ENCODE results near the gene HOMER1. TPM values are rescaled to one million over a fixed set of nuclear protein-coding genes. Genes with fewer than 3 reads are reported as not detected.

Gene HOMER1
- polyA plus RNA-seq, 1 donor from 2014 or later = 30.6 TPM

DNA sequence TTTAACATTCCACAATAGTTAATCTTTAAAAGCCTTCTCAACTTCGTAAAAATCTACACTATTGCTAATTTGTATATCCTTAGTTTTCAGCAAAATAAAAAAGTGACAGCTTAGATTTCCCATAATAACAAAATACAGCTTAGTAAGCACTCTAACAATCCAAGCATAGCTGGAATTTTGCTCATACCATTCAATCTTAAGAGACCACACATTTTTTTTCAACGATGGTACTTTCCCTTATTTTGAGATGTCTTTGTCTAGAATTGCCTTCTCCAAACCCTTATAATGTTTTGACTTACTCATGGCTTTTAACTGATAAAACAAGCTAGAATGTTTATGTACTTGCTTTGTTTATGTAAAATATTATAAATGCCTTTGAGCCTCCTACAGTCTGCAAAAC is 65.6 kb downstream of the HOMER1 start:
- H3K27ac ChIP-seq (ENCODE audit: low read length) = no peak overlapping the region
- H3K36me3 ChIP-seq (ENCODE audit: insufficient read depth, low read length) = peaks cover 6% of the 10 kb centered on the region
- H3K4me3 ChIP-seq (ENCODE audit: low read length) = no peak overlapping the region
- no peaks in the 10 kb centered on the region for H4K20me1 ChIP-seq (ENCODE audit: insufficient read depth)
- H3F3A ChIP-seq (ENCODE audit: insufficient read depth, low read length, poor library complexity, severe bottlenecking) = no peaks in the 10 kb centered on the region
- H3K4me2 ChIP-seq (ENCODE audit: low read length) = no peak overlapping the region
- no peak overlapping the region for H2AFZ ChIP-seq (ENCODE audit: low read depth, low read length)
- H3K9me3 ChIP-seq (ENCODE audit: low read length) = no peaks in the 10 kb centered on the region
- no peaks in the 10 kb centered on the region for H3K9me2 ChIP-seq (ENCODE audit: insufficient read depth, low read length)
- no peaks in the 10 kb centered on the region for H3K27me3 ChIP-seq (ENCODE audit: insufficient read depth, low read depth, low read length)
- H3K9ac ChIP-seq (ENCODE audit: low read length) = no peak overlapping the region
- no peaks in the 10 kb centered on the region for H3K79me2 ChIP-seq (replicated peaks; ENCODE audit: insufficient read depth, low read length)
- TF ChIP-seq, protein P1, sequence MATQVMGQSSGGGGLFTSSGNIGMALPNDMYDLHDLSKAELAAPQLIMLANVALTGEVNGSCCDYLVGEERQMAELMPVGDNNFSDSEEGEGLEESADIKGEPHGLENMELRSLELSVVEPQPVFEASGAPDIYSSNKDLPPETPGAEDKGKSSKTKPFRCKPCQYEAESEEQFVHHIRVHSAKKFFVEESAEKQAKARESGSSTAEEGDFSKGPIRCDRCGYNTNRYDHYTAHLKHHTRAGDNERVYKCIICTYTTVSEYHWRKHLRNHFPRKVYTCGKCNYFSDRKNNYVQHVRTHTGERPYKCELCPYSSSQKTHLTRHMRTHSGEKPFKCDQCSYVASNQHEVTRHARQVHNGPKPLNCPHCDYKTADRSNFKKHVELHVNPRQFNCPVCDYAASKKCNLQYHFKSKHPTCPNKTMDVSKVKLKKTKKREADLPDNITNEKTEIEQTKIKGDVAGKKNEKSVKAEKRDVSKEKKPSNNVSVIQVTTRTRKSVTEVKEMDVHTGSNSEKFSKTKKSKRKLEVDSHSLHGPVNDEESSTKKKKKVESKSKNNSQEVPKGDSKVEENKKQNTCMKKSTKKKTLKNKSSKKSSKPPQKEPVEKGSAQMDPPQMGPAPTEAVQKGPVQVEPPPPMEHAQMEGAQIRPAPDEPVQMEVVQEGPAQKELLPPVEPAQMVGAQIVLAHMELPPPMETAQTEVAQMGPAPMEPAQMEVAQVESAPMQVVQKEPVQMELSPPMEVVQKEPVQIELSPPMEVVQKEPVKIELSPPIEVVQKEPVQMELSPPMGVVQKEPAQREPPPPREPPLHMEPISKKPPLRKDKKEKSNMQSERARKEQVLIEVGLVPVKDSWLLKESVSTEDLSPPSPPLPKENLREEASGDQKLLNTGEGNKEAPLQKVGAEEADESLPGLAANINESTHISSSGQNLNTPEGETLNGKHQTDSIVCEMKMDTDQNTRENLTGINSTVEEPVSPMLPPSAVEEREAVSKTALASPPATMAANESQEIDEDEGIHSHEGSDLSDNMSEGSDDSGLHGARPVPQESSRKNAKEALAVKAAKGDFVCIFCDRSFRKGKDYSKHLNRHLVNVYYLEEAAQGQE (IDR thresholded peaks at IDR 0.05; ENCODE audit: borderline replicate concordance) = no peak
- TF ChIP-seq EZH2 (IDR thresholded peaks at IDR 0.05; ENCODE audit: borderline replicate concordance, insufficient read depth, low read length, poor library complexity, severe bottlenecking) = no peak
- TF ChIP-seq POLR2AphosphoS5 (IDR thresholded peaks at IDR 0.05) = no peak
- no peak for TF ChIP-seq SMC3 (conservative IDR thresholded peaks at IDR 0.05; ENCODE audit: poor library complexity)
- TF ChIP-seq RAD21 (conservative IDR thresholded peaks at IDR 0.05) = no peak
- TF ChIP-seq EP300 (conservative IDR thresholded peaks at IDR 0.05; ENCODE audit: poor library complexity, severe bottlenecking) = no peak
- TF ChIP-seq MXI1 (conservative IDR thresholded peaks at IDR 0.05; ENCODE audit: poor library complexity, severe bottlenecking) = no peak
- no peak for TF ChIP-seq TAF1 (IDR thresholded peaks at IDR 0.05; ENCODE audit: low read depth)
- TF ChIP-seq, protein P2, sequence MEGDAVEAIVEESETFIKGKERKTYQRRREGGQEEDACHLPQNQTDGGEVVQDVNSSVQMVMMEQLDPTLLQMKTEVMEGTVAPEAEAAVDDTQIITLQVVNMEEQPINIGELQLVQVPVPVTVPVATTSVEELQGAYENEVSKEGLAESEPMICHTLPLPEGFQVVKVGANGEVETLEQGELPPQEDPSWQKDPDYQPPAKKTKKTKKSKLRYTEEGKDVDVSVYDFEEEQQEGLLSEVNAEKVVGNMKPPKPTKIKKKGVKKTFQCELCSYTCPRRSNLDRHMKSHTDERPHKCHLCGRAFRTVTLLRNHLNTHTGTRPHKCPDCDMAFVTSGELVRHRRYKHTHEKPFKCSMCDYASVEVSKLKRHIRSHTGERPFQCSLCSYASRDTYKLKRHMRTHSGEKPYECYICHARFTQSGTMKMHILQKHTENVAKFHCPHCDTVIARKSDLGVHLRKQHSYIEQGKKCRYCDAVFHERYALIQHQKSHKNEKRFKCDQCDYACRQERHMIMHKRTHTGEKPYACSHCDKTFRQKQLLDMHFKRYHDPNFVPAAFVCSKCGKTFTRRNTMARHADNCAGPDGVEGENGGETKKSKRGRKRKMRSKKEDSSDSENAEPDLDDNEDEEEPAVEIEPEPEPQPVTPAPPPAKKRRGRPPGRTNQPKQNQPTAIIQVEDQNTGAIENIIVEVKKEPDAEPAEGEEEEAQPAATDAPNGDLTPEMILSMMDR (IDR thresholded peaks at IDR 0.05; ENCODE audit: poor library complexity, severe bottlenecking) = no peak

DNA sequence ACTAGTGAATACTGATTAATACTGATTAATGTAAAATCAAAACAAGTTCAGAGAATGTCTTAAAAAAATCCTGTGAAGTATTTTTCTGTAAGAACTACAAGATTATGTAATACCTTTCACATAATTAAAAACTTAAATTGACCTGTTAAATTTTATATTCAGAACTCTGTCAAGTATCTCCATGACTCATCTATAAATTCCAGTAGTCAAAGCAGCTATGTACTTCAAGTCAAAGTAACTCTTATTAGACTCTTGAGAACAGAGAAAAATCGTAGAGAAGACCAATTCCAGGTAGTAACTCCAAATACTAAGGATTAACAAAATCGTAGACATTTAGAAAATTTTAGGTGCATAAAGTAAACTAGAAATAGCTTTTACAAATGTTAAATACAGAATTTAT is 77.1 kb downstream of the HOMER1 start:
- H3K27ac ChIP-seq (ENCODE audit: low read length) = no peak overlapping the region
- TF ChIP-seq SMC3 (conservative IDR thresholded peaks at IDR 0.05; ENCODE audit: poor library complexity) (no peak), MXI1 (conservative IDR thresholded peaks at IDR 0.05; ENCODE audit: poor library complexity, severe bottlenecking) (no peak), EP300 (conservative IDR thresholded peaks at IDR 0.05; ENCODE audit: poor library complexity, severe bottlenecking) (no peak), EZH2 (IDR thresholded peaks at IDR 0.05; ENCODE audit: borderline replicate concordance, insufficient read depth, low read length, poor library complexity, severe bottlenecking) (no peak), RAD21 (conservative IDR thresholded peaks at IDR 0.05) (no peak), TAF1 (IDR thresholded peaks at IDR 0.05; ENCODE audit: low read depth) (no peak), POLR2AphosphoS5 (IDR thresholded peaks at IDR 0.05) (no peak)
- TF ChIP-seq, protein P1 (IDR thresholded peaks at IDR 0.05; ENCODE audit: borderline replicate concordance) = no peak
- TF ChIP-seq, protein P2 (IDR thresholded peaks at IDR 0.05; ENCODE audit: poor library complexity, severe bottlenecking) = no peak
- no peaks in the 10 kb centered on the region for H4K20me1 ChIP-seq (ENCODE audit: insufficient read depth)
- H3K27me3 ChIP-seq (ENCODE audit: insufficient read depth, low read depth, low read length) = no peaks in the 10 kb centered on the region
- H3K4me3 ChIP-seq (ENCODE audit: low read length) = no peak overlapping the region
- H3K9me3 ChIP-seq (ENCODE audit: low read length) = no peaks in the 10 kb centered on the region
- no peak overlapping the region for H3K4me2 ChIP-seq (ENCODE audit: low read length)
- H3K79me2 ChIP-seq (replicated peaks; ENCODE audit: insufficient read depth, low read length) = no peaks in the 10 kb centered on the region
- H3K9ac ChIP-seq (ENCODE audit: low read length) = no peak overlapping the region
- no peaks in the 10 kb centered on the region for H3F3A ChIP-seq (ENCODE audit: insufficient read depth, low read length, poor library complexity, severe bottlenecking)
- H2AFZ ChIP-seq (ENCODE audit: low read depth, low read length) = no peak overlapping the region
- H3K9me2 ChIP-seq (ENCODE audit: insufficient read depth, low read length) = no peaks in the 10 kb centered on the region
- peaks cover 8% of the 10 kb centered on the region for H3K36me3 ChIP-seq (ENCODE audit: insufficient read depth, low read length)

All from neural cell (in vitro differentiated cells).